ENCODE data around the gene ANGPTL3. TPM values are rescaled to one million over a fixed set of nuclear protein-coding genes. Genes with fewer than 3 reads are reported as not detected.

Gene ANGPTL3
- total and polyA plus RNA-seq, 2 of the 8 experiments (the other 6 are each of a cell fraction or from before 2014, with no cell fraction given), result not detected

- TF ChIP-seq SAP30 (IDR thresholded peaks at IDR 0.05; ENCODE audit: insufficient read depth, insufficient replicate concordance, low read length), result no peak
Observed at GRCh38 chr1:62573675-62574074, 23.6 kb upstream of the ANGPTL3 start (continued).

Measured in H1 (cell line).